ENCODE results near the gene CHAT.

DNA sequence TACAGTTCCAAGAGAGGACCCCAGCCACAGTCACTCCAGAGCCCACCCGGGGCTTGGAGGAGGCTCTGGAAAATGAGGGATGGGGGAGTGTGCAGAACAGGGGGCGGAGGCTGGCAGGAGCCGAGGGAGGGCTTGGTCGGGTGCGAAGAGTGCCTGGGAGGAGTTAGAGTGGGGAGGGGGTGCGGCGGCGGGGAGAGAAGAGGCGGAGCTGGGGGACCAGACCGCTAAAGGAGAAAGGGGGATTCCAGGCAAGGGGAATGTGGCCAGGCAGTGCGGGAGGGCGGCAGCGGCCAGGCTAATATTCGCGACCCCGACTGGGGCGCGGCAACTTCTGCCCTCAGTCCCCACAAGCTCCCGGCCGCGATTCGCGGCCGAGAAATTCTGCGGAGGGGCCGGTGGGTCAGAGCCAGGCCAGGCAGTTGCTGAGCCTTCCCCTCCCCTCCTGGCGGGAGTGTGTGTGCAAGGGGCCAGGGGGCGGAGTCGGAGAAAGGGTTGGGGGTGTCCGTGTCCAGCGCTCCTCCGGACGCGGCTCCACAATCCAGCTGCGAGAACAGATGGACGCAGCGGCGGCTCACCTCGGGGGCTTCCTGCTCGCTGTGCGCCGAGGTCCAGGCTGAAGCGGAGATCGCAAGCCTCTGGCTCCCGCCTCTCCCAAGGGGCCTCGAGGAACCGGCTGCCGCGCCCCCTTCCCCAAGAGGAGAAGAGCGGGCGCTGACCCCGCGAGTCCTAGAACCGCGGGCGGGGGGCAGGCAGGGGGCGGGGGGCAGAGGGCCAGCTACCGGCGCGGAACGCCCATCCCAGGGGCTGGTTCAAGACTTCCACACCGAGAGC is 4.3 kb upstream of the CHAT start:
- TF ChIP-seq POLR2A (IDR thresholded peaks at IDR 0.05; ENCODE audit: low read depth, low read length) (no peak), POLR2AphosphoS5 (IDR thresholded peaks at IDR 0.05; ENCODE audit: low read depth, low read length) (no peak)

Data from GM12892 (cell line).